ENCODE data around the gene PLXDC1. TPM values are rescaled to one million over a fixed set of nuclear protein-coding genes. Genes with fewer than 3 reads are reported as not detected.

Gene PLXDC1
- total RNA-seq, 1 donor from 2014 or later = 37.4 TPM

DNA sequence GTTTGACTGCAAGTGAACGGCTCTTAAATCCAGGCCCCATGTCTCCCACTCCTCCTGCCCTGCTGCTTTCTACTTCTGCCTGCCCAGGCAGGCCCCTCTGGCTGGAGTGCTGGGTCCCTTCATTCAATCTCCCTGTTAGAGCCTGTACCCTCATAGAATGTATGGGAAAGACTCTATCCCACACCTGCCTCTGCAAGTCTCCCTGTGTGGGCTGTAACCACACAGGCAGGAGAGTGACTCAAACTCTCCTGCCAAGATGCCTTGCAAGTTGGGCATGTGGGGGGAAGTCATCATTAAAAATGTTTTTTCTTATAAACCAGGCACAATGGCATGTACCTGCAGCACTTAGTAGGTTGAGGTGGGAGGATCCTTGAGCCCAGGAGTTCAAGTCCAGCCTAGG, 77.5 kb downstream of the PLXDC1 start:
- DNase-seq (ENCODE audit: low spot score) = no peak
- Mint-ChIP-seq H3K4me3 (ENCODE audit: unreplicated experiment) (no peak overlapping the region), H3K27me3 (ENCODE audit: low read depth) (no peaks in the 10 kb centered on the region), H3K4me1 (ENCODE audit: low read depth) (peaks cover 16% of the 10 kb centered on the region), H3K9me3 (ENCODE audit: low read depth) (no peaks in the 10 kb centered on the region), H3K36me3 (ENCODE audit: low read depth) (peaks cover 5% of the 10 kb centered on the region), H3K27ac (ENCODE audit: unreplicated experiment) (no peak overlapping the region)
- TF ChIP-seq, protein P1, sequence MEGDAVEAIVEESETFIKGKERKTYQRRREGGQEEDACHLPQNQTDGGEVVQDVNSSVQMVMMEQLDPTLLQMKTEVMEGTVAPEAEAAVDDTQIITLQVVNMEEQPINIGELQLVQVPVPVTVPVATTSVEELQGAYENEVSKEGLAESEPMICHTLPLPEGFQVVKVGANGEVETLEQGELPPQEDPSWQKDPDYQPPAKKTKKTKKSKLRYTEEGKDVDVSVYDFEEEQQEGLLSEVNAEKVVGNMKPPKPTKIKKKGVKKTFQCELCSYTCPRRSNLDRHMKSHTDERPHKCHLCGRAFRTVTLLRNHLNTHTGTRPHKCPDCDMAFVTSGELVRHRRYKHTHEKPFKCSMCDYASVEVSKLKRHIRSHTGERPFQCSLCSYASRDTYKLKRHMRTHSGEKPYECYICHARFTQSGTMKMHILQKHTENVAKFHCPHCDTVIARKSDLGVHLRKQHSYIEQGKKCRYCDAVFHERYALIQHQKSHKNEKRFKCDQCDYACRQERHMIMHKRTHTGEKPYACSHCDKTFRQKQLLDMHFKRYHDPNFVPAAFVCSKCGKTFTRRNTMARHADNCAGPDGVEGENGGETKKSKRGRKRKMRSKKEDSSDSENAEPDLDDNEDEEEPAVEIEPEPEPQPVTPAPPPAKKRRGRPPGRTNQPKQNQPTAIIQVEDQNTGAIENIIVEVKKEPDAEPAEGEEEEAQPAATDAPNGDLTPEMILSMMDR (IDR thresholded peaks at IDR 0.05) = no peak

DNA sequence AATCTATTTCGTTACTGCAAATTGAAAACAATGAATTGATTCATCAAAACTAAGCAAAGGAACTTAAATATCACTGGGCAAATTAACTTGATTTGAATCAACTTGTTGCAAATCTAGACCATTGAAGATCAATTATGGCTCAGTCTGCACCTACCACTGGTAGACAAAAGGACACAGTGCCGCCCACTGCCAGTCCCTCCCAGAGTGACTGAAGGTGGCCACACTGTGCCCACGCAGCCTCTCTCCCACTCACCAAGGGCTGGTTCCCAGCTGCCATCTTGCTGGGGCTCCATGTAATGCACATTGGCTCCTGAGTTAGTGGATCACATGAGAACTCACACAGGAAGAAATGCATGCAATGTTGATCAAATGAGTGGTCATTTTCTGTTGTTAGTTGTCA, 78.1 kb downstream of the PLXDC1 start:
- DNase-seq (ENCODE audit: low spot score) = no peak
- TF ChIP-seq, protein P1 (IDR thresholded peaks at IDR 0.05) = no peak
- Mint-ChIP-seq H3K27ac (ENCODE audit: unreplicated experiment) (no peak overlapping the region), H3K27me3 (ENCODE audit: low read depth) (no peaks in the 10 kb centered on the region), H3K4me1 (ENCODE audit: low read depth) (peaks cover 16% of the 10 kb centered on the region), H3K4me3 (ENCODE audit: unreplicated experiment) (no peak overlapping the region), H3K36me3 (ENCODE audit: low read depth) (peaks cover 5% of the 10 kb centered on the region), H3K9me3 (ENCODE audit: low read depth) (no peaks in the 10 kb centered on the region)

DNA sequence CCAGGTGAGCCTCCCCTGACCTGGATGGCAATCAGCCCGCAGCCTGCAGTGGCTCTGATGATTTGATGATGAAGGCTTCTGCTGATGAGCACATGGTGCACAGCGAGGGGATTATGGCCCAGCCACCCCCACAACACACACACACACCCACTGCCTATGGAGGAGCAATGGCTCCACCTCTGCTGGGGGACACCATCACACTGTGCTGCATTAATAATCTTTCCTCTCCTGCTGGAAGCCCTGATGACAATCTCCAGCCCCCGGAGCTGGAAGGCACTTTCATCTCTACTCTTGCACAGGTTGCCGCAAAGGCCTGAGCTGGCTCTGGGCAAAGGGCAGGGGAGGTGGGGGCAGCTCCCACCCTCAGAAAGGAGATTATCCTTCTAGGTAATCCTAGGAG, 79.9 kb downstream of the PLXDC1 start:
- Mint-ChIP-seq H3K27me3 (ENCODE audit: low read depth) (no peaks in the 10 kb centered on the region), H3K27ac (ENCODE audit: unreplicated experiment) (no peak overlapping the region), H3K4me3 (ENCODE audit: unreplicated experiment) (no peak overlapping the region), H3K9me3 (ENCODE audit: low read depth) (no peaks in the 10 kb centered on the region), H3K36me3 (ENCODE audit: low read depth) (peaks cover 7% of the 10 kb centered on the region), H3K4me1 (ENCODE audit: low read depth) (peaks cover 16% of the 10 kb centered on the region)
- TF ChIP-seq, protein P1 (IDR thresholded peaks at IDR 0.05) = no peak
- DNase-seq (ENCODE audit: low spot score) = no peak

DNA sequence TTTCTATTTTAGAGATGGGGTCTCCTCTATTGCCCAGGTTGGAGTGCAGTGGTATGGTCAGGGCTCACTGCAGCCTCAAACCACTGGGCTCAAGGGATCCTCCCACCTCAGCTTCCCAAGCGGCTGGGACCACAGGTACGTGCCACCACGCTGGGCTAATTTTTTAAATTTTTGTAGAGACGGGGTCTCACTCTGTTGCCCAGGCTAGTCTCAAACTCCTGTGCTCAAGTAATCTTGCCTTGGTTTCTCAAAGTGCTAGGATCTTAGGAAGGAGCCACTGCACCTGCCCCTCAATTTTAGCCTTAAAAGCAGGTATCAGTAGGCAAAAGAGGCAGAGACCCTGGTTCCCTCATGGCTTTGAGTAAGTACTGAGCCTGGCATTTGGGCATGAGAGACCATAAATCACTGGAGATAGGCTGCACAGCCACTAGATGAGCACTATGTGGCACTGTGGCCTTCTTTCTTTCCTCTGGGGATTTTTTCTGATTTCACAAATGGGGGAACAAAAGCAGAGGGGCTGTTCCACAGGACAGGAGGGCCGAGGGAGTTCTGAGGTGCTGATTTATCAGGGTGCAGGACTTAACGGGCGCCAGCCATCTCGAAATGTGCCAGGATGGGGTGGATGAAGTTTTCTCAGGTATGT, 82.2 kb downstream of the PLXDC1 start:
- Mint-ChIP-seq H3K27me3 (ENCODE audit: low read depth) (no peaks in the 10 kb centered on the region), H3K4me3 (ENCODE audit: unreplicated experiment) (no peak overlapping the region), H3K36me3 (ENCODE audit: low read depth) (peaks cover 4% of the 10 kb centered on the region), H3K4me1 (ENCODE audit: low read depth) (peaks cover 20% of the 10 kb centered on the region), H3K9me3 (ENCODE audit: low read depth) (no peaks in the 10 kb centered on the region), H3K27ac (ENCODE audit: unreplicated experiment) (no peak overlapping the region)
- DNase-seq (ENCODE audit: low spot score) = no peak
- TF ChIP-seq, protein P1 (IDR thresholded peaks at IDR 0.05) = peak; percentile 85

DNA sequence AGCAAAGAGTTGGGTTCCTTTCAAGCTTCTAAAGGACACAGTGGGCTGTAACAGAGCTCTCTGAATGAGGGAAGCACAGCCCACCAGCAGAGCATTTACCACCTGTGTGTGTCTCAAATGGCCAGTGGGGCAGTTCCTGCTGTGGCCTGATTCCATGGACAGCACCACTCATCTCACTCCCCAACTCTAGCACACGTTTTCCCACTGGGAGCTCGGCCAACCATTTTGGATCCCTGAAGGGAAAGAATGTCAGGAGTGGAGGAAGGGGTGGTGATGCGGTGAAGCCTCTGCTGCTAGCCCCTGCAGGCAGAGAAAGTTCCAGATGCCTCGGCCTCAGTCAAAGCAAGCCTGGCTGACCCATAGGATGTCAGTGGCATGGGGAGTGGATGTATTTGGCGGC, 86.6 kb downstream of the PLXDC1 start:
- no peak overlapping the region for H3K27ac Mint-ChIP-seq (ENCODE audit: unreplicated experiment)
- H3K9me3 Mint-ChIP-seq (ENCODE audit: low read depth) = no peaks in the 10 kb centered on the region
- H3K27me3 Mint-ChIP-seq (ENCODE audit: low read depth) = no peaks in the 10 kb centered on the region
- peaks cover 2% of the 10 kb centered on the region for H3K36me3 Mint-ChIP-seq (ENCODE audit: low read depth)
- TF ChIP-seq, protein P1 (IDR thresholded peaks at IDR 0.05) = no peak
- no peak for DNase-seq (ENCODE audit: low spot score)
- H3K4me1 Mint-ChIP-seq (ENCODE audit: low read depth) = peaks cover 23% of the 10 kb centered on the region
- no peak overlapping the region for H3K4me3 Mint-ChIP-seq (ENCODE audit: unreplicated experiment)

Measured in chondrocyte (in vitro differentiated cells).